CD14-positive monocyte (primary cell): ENCODE results near the gene AFM. TPM values are rescaled to one million over a fixed set of nuclear protein-coding genes. Genes with fewer than 3 reads are reported as not detected.

Experiments
- DNase-seq, 3 donors: peaks; one replicate each; pipeline ENCODE4 v3.0.0-alpha.2; 2011 to 2022
- H2AFZ ChIP-seq: 2 replicates; pipeline ENCODE4 v1.6.0; 2012; ENCODE audit warnings: mild to moderate bottlenecking, low read depth, low read length, inconsistent platforms; ENCODE audit not compliant: insufficient read depth, poor library complexity, severe bottlenecking
- H3K27ac ChIP-seq, 2 donors: 1 replicate in 1 of 2; 2 replicates in 1 of 2; pipeline ENCODE4 v1.5.1; 2012 to 2013; ENCODE audit warnings: low read length in 2 of 2, control low read depth in 1 of 2, inconsistent platforms in 1 of 2, low read depth in 1 of 2, mild to moderate bottlenecking in 1 of 2
- H3K27me3 ChIP-seq, 2 donors: one replicate each; pipeline versions ENCODE4 v1.6.0 to v1.6.1; 2011 to 2013; ENCODE audit warnings: low read length in 2 of 2; ENCODE audit not compliant: control insufficient read depth in 2 of 2, insufficient read depth in 2 of 2
- H3K36me3 ChIP-seq, 2 donors: replicated peaks in 1 of 2; 1 replicate in 1 of 2; 2 replicates in 1 of 2; pipeline versions ENCODE4 v1.5.1 to v1.6.1; 2012 to 2013; ENCODE audit warnings: low read length in 2 of 2, control low read depth in 1 of 2, inconsistent platforms in 1 of 2, mild to moderate bottlenecking in 1 of 2; ENCODE audit not compliant: insufficient read depth in 2 of 2, control insufficient read depth in 1 of 2
- H3K4me1 ChIP-seq, 2 donors: 1 replicate in 1 of 2; 2 replicates in 1 of 2; pipeline versions ENCODE4 v1.5.1 to v1.6.1; 2012 to 2013; ENCODE audit warnings: low read length in 2 of 2, control low read depth in 1 of 2, inconsistent platforms in 1 of 2, mild to moderate bottlenecking in 1 of 2, moderate library complexity in 1 of 2; ENCODE audit not compliant: insufficient read depth in 2 of 2, control insufficient read depth in 1 of 2
- H3K4me2 ChIP-seq: replicated peaks from 2 replicates; pipeline ENCODE3; 2012; ENCODE audit warnings: low read length, moderate library complexity, mild to moderate bottlenecking; ENCODE audit not compliant: poor library complexity, severe bottlenecking; ENCODE audit errors: extremely low read depth
- H3K4me3 ChIP-seq, 3 experiments: fragments of 200-600 bp in 1 of 3; sonication (generic) in 1 of 3; replicated peaks in 1 of 3; 1 replicate in 2 of 3; 2 replicates in 1 of 3; pipeline ENCODE4 v1.5.1; 2011 to 2013; ENCODE audit warnings: low read length in 3 of 3, mild to moderate bottlenecking in 3 of 3, control low read depth in 2 of 3, low read depth in 2 of 3, inconsistent platforms in 1 of 3, moderate library complexity in 1 of 3
- H3K79me2 ChIP-seq: 2 replicates; pipeline ENCODE4 v1.6.0; 2012; ENCODE audit warnings: mild to moderate bottlenecking, control low read depth, inconsistent platforms, low read length, moderate library complexity; ENCODE audit not compliant: insufficient read depth
- H3K9ac ChIP-seq: 2 replicates; pipeline ENCODE4 v1.6.0; 2017; ENCODE audit warnings: low read length, mild to moderate bottlenecking; ENCODE audit not compliant: insufficient read depth, poor library complexity, severe bottlenecking
- H3K9me3 ChIP-seq, 2 donors: replicated peaks in 1 of 2; 1 replicate in 1 of 2; 2 replicates in 1 of 2; pipeline versions ENCODE4 v1.5.1 to v1.6.1; 2012 to 2013; ENCODE audit warnings: low read length in 2 of 2, control low read depth in 1 of 2; ENCODE audit not compliant: control insufficient read depth in 1 of 2, insufficient read depth in 1 of 2
- H4K20me1 ChIP-seq: 2 replicates; pipeline ENCODE4 v1.6.0; 2012; ENCODE audit warnings: mild to moderate bottlenecking, low read length, control low read depth, moderate library complexity; ENCODE audit not compliant: insufficient read depth
- H3K27ac Mint-ChIP-seq, 7 donors: one replicate each; pipeline ENCODE4 v1.8.0; 2020; ENCODE audit warnings: mild to moderate bottlenecking in 7 of 7, mixed read lengths in 7 of 7, moderate library complexity in 6 of 7, inconsistent platforms in 2 of 7
- H3K27me3 Mint-ChIP-seq, 3 donors: one replicate each; pipeline ENCODE4 v1.8.0; 2021 to 2022; ENCODE audit warnings: low read depth in 3 of 3, mild to moderate bottlenecking in 3 of 3, mixed read lengths in 3 of 3, moderate library complexity in 3 of 3, inconsistent platforms in 1 of 3
- H3K36me3 Mint-ChIP-seq, 2 donors: one replicate each; pipeline ENCODE4 v1.8.0; 2020; ENCODE audit warnings: mixed read lengths in 2 of 2, inconsistent platforms in 1 of 2, mild to moderate bottlenecking in 1 of 2
- H3K4me1 Mint-ChIP-seq: one replicate; pipeline ENCODE4 v1.8.0; 2020; ENCODE audit warnings: mild to moderate bottlenecking, mixed read lengths
- H3K4me3 Mint-ChIP-seq, 2 donors: one replicate each; pipeline ENCODE4 v1.8.0; 2020; ENCODE audit warnings: mild to moderate bottlenecking in 2 of 2, mixed read lengths in 2 of 2, moderate library complexity in 1 of 2
- H3K9me3 Mint-ChIP-seq, 7 donors: one replicate each; pipeline ENCODE4 v1.8.0; 2020 to 2022; ENCODE audit warnings: mixed read lengths in 7 of 7, mild to moderate bottlenecking in 6 of 7, moderate library complexity in 6 of 7, inconsistent platforms in 2 of 7
- WGBS: methylation state at CpG from one replicate; pipeline ENCODE4 v1.1.5; 2013; ENCODE audit warnings: missing lambda C conversion rate; ENCODE audit not compliant: insufficient coverage; 5-methylcytosine and 5-hydroxymethylcytosine counted together
- intact Hi-C, 2 donors: fragments of 100-400 bp; cut with micrococcal nuclease; formaldehyde crosslinking; loops; one replicate each; pipeline versions ENCODE4 v1.15.0 to v1.15.1; 2023
- polyA plus RNA-seq, 3 donors: library from polyadenylated mRNA; depleted of rRNA in 1 of 3; unstranded in 2 of 3; stranded (reverse) in 1 of 3; fragments of 300-500 nt in 2 of 3; fragments of >200 nt in 1 of 3; fragmentation: Illumina TruSeq in 2 of 3; gene quantifications; 1 replicate in 2 of 3; 2 replicates in 1 of 3; pipeline ENCODE4 v1.2.3, GENCODE V29; 2012 to 2021
- TF ChIP-seq, protein P1 (sequence below): fragments of 200-600 bp; IDR thresholded peaks from one replicate; pipeline ENCODE4 v1.8.0; 2022; ENCODE audit warnings: antibody characterized with exemption, mild to moderate bottlenecking

AFM gene
- polyA plus RNA-seq, 3 donors = not detected

DNA sequence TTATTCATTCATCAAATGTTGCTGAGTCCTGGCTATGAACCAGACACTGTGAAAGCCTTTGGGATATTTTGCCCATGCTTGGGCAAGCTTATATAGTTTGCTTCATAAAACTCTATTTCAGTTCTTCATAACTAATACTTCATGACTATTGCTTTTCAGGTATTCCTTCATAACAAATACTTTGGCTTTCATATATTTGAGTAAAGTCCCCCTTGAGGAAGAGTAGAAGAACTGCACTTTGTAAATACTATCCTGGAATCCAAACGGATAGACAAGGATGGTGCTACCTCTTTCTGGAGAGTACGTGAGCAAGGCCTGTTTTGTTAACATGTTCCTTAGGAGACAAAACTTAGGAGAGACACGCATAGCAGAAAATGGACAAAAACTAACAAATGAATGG is 47.2 kb upstream of the AFM start:
- no peak overlapping the region for H2AFZ ChIP-seq
- no peak overlapping the region for H3K4me2 ChIP-seq
- Mint-ChIP-seq H3K36me3 (no peaks in the 10 kb centered on the region), H3K4me3 (no peak overlapping the region), H3K27me3 (peaks cover 0 to 2% (median 0%) of the 10 kb centered on the region in 3 donors), H3K9me3 (no peaks in the 10 kb centered on the region), H3K27ac (no peak overlapping the region), H3K4me1 (no peaks in the 10 kb centered on the region)
- 88% methylated on average over 3 of the region's 3 CpGs for WGBS
- H3K9me3 ChIP-seq = no peaks in the 10 kb centered on the region
- no peaks in the 10 kb centered on the region for H3K27me3 ChIP-seq
- TF ChIP-seq, protein P1, sequence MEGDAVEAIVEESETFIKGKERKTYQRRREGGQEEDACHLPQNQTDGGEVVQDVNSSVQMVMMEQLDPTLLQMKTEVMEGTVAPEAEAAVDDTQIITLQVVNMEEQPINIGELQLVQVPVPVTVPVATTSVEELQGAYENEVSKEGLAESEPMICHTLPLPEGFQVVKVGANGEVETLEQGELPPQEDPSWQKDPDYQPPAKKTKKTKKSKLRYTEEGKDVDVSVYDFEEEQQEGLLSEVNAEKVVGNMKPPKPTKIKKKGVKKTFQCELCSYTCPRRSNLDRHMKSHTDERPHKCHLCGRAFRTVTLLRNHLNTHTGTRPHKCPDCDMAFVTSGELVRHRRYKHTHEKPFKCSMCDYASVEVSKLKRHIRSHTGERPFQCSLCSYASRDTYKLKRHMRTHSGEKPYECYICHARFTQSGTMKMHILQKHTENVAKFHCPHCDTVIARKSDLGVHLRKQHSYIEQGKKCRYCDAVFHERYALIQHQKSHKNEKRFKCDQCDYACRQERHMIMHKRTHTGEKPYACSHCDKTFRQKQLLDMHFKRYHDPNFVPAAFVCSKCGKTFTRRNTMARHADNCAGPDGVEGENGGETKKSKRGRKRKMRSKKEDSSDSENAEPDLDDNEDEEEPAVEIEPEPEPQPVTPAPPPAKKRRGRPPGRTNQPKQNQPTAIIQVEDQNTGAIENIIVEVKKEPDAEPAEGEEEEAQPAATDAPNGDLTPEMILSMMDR = peak; percentile 65
- no peak overlapping the region for H3K4me3 ChIP-seq
- no peaks in the 10 kb centered on the region for H3K4me1 ChIP-seq
- intact Hi-C loops = no loop called here
- no peak for DNase-seq
- H3K36me3 ChIP-seq = no peaks in the 10 kb centered on the region
- no peak overlapping the region for H3K27ac ChIP-seq
- H3K9ac ChIP-seq = no peak overlapping the region
- H4K20me1 ChIP-seq = no peaks in the 10 kb centered on the region
- no peaks in the 10 kb centered on the region for H3K79me2 ChIP-seq

DNA sequence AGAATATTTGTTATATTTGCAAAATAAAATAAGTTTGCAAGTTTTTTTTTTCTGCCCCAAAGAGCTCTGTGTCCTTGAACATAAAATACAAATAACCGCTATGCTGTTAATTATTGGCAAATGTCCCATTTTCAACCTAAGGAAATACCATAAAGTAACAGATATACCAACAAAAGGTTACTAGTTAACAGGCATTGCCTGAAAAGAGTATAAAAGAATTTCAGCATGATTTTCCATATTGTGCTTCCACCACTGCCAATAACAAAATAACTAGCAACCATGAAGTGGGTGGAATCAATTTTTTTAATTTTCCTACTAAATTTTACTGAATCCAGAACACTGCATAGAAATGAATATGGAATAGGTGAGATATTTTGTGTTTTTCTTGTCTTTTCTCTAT is 45.6 kb upstream of the AFM start, which contains the start of gene AFP:
Gene AFP (plus strand): TSS at position 238 of the 400 bp plus-strand sequence. CDS start 42 bp downstream, at position 280.
- no peak within 1 kb of the TSS for H3K4me2 ChIP-seq
- Mint-ChIP-seq H3K27me3 (no peaks in the 10 kb centered on the region), H3K9me3 (no peaks in the 10 kb centered on the region), H3K27ac (no peak within 1 kb of the TSS), H3K4me1 (no peaks in the 10 kb centered on the region), H3K4me3 (no peak within 1 kb of the TSS), H3K36me3 (no peaks in the 10 kb centered on the region)
- TF ChIP-seq, protein P1 = no peak
- no peaks in the 10 kb centered on the region for H3K9me3 ChIP-seq
- no CpG with 5 or more reads among the region's 1 CpG for WGBS
- no peaks in the 10 kb centered on the region for H4K20me1 ChIP-seq
- H3K27me3 ChIP-seq = no peaks in the 10 kb centered on the region
- H3K27ac ChIP-seq = no peak within 1 kb of the TSS
- intact Hi-C loops = no loop called here
- no peak within 1 kb of the TSS for H3K4me3 ChIP-seq
- no peak within 1 kb of the TSS for H2AFZ ChIP-seq
- no peaks in the 10 kb centered on the region for H3K36me3 ChIP-seq
- DNase-seq = no peak
- no peaks in the 10 kb centered on the region for H3K79me2 ChIP-seq
- H3K4me1 ChIP-seq = no peaks in the 10 kb centered on the region
- H3K9ac ChIP-seq = no peak within 1 kb of the TSS
